ENCODE measurements around the gene TRAK1. TPM values are rescaled to one million over a fixed set of nuclear protein-coding genes. Genes with fewer than 3 reads are reported as not detected.

TRAK1 gene
- total RNA-seq, 1 donor, result 52.2 TPM

- no peak for TF ChIP-seq CTCF (IDR thresholded peaks at IDR 0.05; ENCODE audit: insufficient read depth, low read depth, low read length)
- H3K4me3 ChIP-seq (ENCODE audit: low read depth, low read length), result no peak overlapping the region
- no peak for DNase-seq (ENCODE audit: low read depth)
Measured at GRCh38 chr3:42116466-42116865, 25.3 kb downstream of the TRAK1 start.

GRCh38 chr3:42117175-42118008, 26.2 kb downstream of the TRAK1 start:
- TF ChIP-seq CTCF (IDR thresholded peaks at IDR 0.05; ENCODE audit: insufficient read depth, low read depth, low read length), result peak; percentile 55
- peak; percentile 29 for DNase-seq (ENCODE audit: low read depth)
- H3K4me3 ChIP-seq (ENCODE audit: low read depth, low read length), result no peak overlapping the region

- no peak for DNase-seq (ENCODE audit: low read depth)
- H3K4me3 ChIP-seq (ENCODE audit: low read depth, low read length), result no peak overlapping the region
- TF ChIP-seq CTCF (IDR thresholded peaks at IDR 0.05; ENCODE audit: insufficient read depth, low read depth, low read length), result peak; percentile 30
Measured at GRCh38 chr3:42118762-42119361, 27.7 kb downstream of the TRAK1 start.

GRCh38 chr3:42119561-42120355, 28.6 kb downstream of the TRAK1 start:
- H3K4me3 ChIP-seq (ENCODE audit: low read depth, low read length), result no peak overlapping the region
- no peak for TF ChIP-seq CTCF (IDR thresholded peaks at IDR 0.05; ENCODE audit: insufficient read depth, low read depth, low read length)
- DNase-seq (ENCODE audit: low read depth), result no peak

- no peak for TF ChIP-seq CTCF (IDR thresholded peaks at IDR 0.05; ENCODE audit: insufficient read depth, low read depth, low read length)
- no peak overlapping the region for H3K4me3 ChIP-seq (ENCODE audit: low read depth, low read length)
- DNase-seq (ENCODE audit: low read depth), result no peak
Measured at GRCh38 chr3:42120866-42121265, 29.7 kb downstream of the TRAK1 start.

- no peak for DNase-seq (ENCODE audit: low read depth)
- H3K4me3 ChIP-seq (ENCODE audit: low read depth, low read length), result no peak overlapping the region
- no peak for TF ChIP-seq CTCF (IDR thresholded peaks at IDR 0.05; ENCODE audit: insufficient read depth, low read depth, low read length)
Measured at GRCh38 chr3:42122261-42123011, 31.3 kb downstream of the TRAK1 start.
